Erythroblast (primary cell): ENCODE results near the gene DTHD1.

Source experiments
- GATA1 ChIP-seq: IDR thresholded peaks from 2 replicates; pipeline ENCODE4 v1.6.1; 2011; ENCODE audit warnings: low read depth, mild to moderate bottlenecking, control low read depth, low read length, moderate library complexity
- POLR2A ChIP-seq: IDR thresholded peaks from 2 replicates; pipeline ENCODE4 v1.6.1; 2011; ENCODE audit warnings: mild to moderate bottlenecking, low read length

DNA sequence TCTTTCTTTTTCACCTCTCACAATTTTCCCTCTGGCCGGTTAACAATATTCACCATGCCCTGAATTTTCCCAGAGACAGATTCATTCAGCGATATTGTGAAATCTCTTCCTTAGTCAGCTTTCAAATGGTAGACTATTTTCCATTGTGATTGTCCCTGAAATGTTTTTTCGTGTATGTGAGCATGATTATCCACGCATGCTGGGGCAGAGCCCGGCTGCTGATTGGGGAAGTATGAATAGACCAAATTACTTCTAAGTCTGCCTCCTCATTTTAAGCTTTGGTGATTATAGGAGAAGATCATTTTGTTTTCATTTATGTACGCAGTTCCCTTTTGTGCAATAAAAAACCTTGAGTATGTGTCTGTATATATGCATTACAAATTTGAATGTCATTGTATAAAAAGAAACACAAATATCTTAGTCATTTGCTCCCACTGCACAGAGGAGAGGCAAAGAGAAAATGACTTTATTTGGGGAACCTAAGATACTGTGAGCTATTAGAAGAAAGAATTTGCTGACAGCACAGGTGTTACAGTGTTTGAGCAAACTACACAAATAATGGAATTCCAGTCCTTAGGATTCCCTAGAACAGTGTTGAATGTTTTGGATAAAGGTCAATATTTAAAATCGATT lies 11.3 kb downstream of the DTHD1 start:
- TF ChIP-seq POLR2A (no peak), GATA1 (no peak)
